Ovary (tissue), 9 donors: Measurements from ENCODE around the gene JAM3. TPM values are rescaled to one million over a fixed set of nuclear protein-coding genes. Genes with fewer than 3 reads are reported as not detected.
"Not testable (repeated sequence)": the region's sequence is repeated elsewhere in the genome, so short reads cannot be mapped to it uniquely, and the experiment has no call there.

Experiments used
- DNase-seq, 5 donors: peaks; one replicate each; pipeline ENCODE4 v3.0.0-alpha.2; 2019 to 2020
- H3K27ac ChIP-seq, 2 donors: fragments of 200-600 bp; one replicate each; pipeline versions ENCODE4 v1.5.1 to v1.8.0; 2019 to 2022
- H3K27me3 ChIP-seq: fragments of 200-600 bp; one replicate; pipeline ENCODE4 v1.8.0; 2022
- H3K36me3 ChIP-seq: fragments of 200-600 bp; sonication (generic); one replicate; pipeline ENCODE4 v1.5.1; 2019
- H3K4me1 ChIP-seq: one replicate; pipeline ENCODE4 v1.8.1; 2013; ENCODE audit warnings: mild to moderate bottlenecking, moderate library complexity; ENCODE audit not compliant: insufficient read depth
- H3K4me3 ChIP-seq: fragments of 200-600 bp; sonication (generic); one replicate; pipeline ENCODE4 v1.5.1; 2017
- H3K9me3 ChIP-seq, 2 donors: fragments of 200-600 bp in 1 of 2; sonication (generic) in 1 of 2; one replicate each; pipeline versions ENCODE4 v1.5.1 to v1.8.1; 2013 to 2019; ENCODE audit warnings: mild to moderate bottlenecking in 1 of 2, moderate library complexity in 1 of 2
- CTCF ChIP-seq, 3 donors: fragments of 450-650 bp in 2 of 3; fragments of 200-600 bp in 1 of 3; IDR thresholded peaks; one replicate each; pipeline versions ENCODE4 v1.5.1 to v1.8.0; 2016 to 2022; ENCODE audit warnings: antibody characterized with exemption in 3 of 3, mild to moderate bottlenecking in 1 of 3
- EP300 ChIP-seq: sonication (generic); formaldehyde crosslinking; IDR thresholded peaks from one replicate; pipeline ENCODE4 v1.6.1; 2017; ENCODE audit warnings: antibody characterized with exemption
- POLR2A ChIP-seq: fragments of 450-650 bp; IDR thresholded peaks from one replicate; pipeline ENCODE4 v1.6.1; 2017; ENCODE audit warnings: antibody characterized with exemption, mild to moderate bottlenecking, moderate library complexity
- WGBS, 3 donors: extraction: QIAGEN DNeasy Blood & Tissue Kit in 1 of 3; methylation state at CpG; one replicate each; pipeline versions ENCODE4 v1.1.5 to v1.1.7; 2013 to 2017; 5-methylcytosine and 5-hydroxymethylcytosine counted together
- intact Hi-C, 4 donors: fragments of 100-400 bp; cut with DNase I; formaldehyde crosslinking; loops; one replicate each; pipeline versions ENCODE4 v1.11.0 to v1.15.1; 2022 to 2023
- polyA plus RNA-seq, 2 donors: library from polyadenylated mRNA; stranded (reverse); fragments of 200-250 nt in 1 of 2; fragments of 350-450 nt in 1 of 2; fragmentation: Illumina TruSeq in 1 of 2; extraction: RNeasy Lipid Tissue Mini Kit (QIAGEN cat#74804) in 1 of 2; gene quantifications; one replicate each; pipeline ENCODE4 v1.2.3, GENCODE V29; 2013 to 2014
- total RNA-seq, 7 donors: library from RNA; depleted of rRNA in 2 of 7; stranded (reverse); fragments of >200 nt in 2 of 7; fragmentation: NEBNext Ultra II Directional in 3 of 7; extraction: Animal tissue kit (Norgen Biotek cat#: 25700) in 3 of 7; gene quantifications; one replicate each; pipeline versions ENCODE4 v1.1.0 to v1.2.4, GENCODE V29; 2016 to 2023
- donor health status: DM: no; HTN: no; CAD: no; lungs with moderate emphysema.
- donor health status: DM: no; HTN: no; CAD: no.
- donor health status: Bipolar disorder and iron deficiency.
- donor health status: DM: yes; HTN: yes; CAD: no.
- donor health status: DM: no; HTN: no; CAD: no.
- donor health status: DM: yes; HTN: yes; CAD: no.

The JAM3 gene
- total and polyA plus RNA-seq, 9 donors, result 32.5 to 95.0 (median 72.3) TPM

- Histone ChIP-seq H3K36me3 (no peaks in the 10 kb centered on the region), H3K27ac (no peak overlapping the region), H3K4me1 (no peaks in the 10 kb centered on the region), H3K4me3 (no peak overlapping the region), H3K27me3 (no peaks in the 10 kb centered on the region), H3K9me3 (no peaks in the 10 kb centered on the region)
- intact Hi-C loops, result no loop called here
- TF ChIP-seq EP300, result no peak
- TF ChIP-seq CTCF (IDR thresholded peaks at IDR 0.05), result no peak
- TF ChIP-seq POLR2A, result no peak
- no peak for DNase-seq
- WGBS, 3 donors, result 54 to 86% (median 85%) methylated on average over 2 of the region's 2 CpGs
Measured at GRCh38 chr11:134082990-134083389, 14.1 kb downstream of the JAM3 start.

GRCh38 chr11:134086376-134086775 lies 17.5 kb downstream of the JAM3 start:
- H3K4me1 ChIP-seq, result no peaks in the 10 kb centered on the region
- no peak for TF ChIP-seq POLR2A
- TF ChIP-seq CTCF (IDR thresholded peaks at IDR 0.05), result no peak
- TF ChIP-seq EP300, result no peak
- no peak overlapping the region for H3K27ac ChIP-seq
- no peaks in the 10 kb centered on the region for H3K9me3 ChIP-seq
- H3K36me3 ChIP-seq, result no peaks in the 10 kb centered on the region
- H3K4me3 ChIP-seq, result no peak overlapping the region
- no peaks in the 10 kb centered on the region for H3K27me3 ChIP-seq
- intact Hi-C loops, result no loop called here
- WGBS, 3 donors, result 41 to 50% (median 41%) methylated on average over 2 of the region's 2 CpGs
- DNase-seq, result no peak

- intact Hi-C loops, H3K9me3 ChIP-seq, H3K4me3 ChIP-seq, H3K27ac ChIP-seq, H3K4me1 ChIP-seq, DNase-seq, H3K36me3 ChIP-seq, H3K27me3 ChIP-seq: not testable (repeated sequence)
- WGBS, 3 donors, result 82 to 92% (median 92%) methylated on average over 8 to 9 of the region's 9 CpGs
Measured at GRCh38 chr11:134092006-134092405, 23.1 kb downstream of the JAM3 start.

GRCh38 chr11:134097166-134097565 lies 28.3 kb downstream of the JAM3 start:
- DNase-seq, result no peak
- no peaks in the 10 kb centered on the region for H3K36me3 ChIP-seq
- no peaks in the 10 kb centered on the region for H3K9me3 ChIP-seq
- intact Hi-C loops, result no loop called here
- no peak overlapping the region for H3K27ac ChIP-seq
- 82 to 88% (median 82%) methylated on average over 3 of the region's 3 CpGs for whole genome bisulfite sequencing, 3 donors
- H3K4me3 ChIP-seq, result no peak overlapping the region
- H3K27me3 ChIP-seq, result no peaks in the 10 kb centered on the region
- no peaks in the 10 kb centered on the region for H3K4me1 ChIP-seq
- TF ChIP-seq CTCF (IDR thresholded peaks at IDR 0.05) (no peak), EP300 (no peak), POLR2A (no peak)

GRCh38 chr11:134098566-134099184 lies 29.8 kb downstream of the JAM3 start:
- TF ChIP-seq EP300, result no peak
- TF ChIP-seq CTCF (IDR thresholded peaks at IDR 0.05), result no peak
- TF ChIP-seq POLR2A, result no peak
- DNase-seq, result no peak
- Histone ChIP-seq H3K36me3 (no peaks in the 10 kb centered on the region), H3K9me3 (no peaks in the 10 kb centered on the region), H3K4me3 (no peak overlapping the region), H3K27me3 (no peaks in the 10 kb centered on the region), H3K4me1 (no peaks in the 10 kb centered on the region), H3K27ac (no peak overlapping the region)
- intact Hi-C loops, result no loop called here
- whole genome bisulfite sequencing, 3 donors, result 95 to 99% (median 98%) methylated on average over 3 of the region's 3 CpGs
